CD4-positive, alpha-beta memory T cell (primary cell): Measurements from ENCODE around the gene HIP1R. TPM values are rescaled to one million over a fixed set of nuclear protein-coding genes. Genes with fewer than 3 reads are reported as not detected.
"Not testable (repeated sequence)": the region's sequence is repeated elsewhere in the genome, so short reads cannot be mapped to it uniquely, and the experiment has no call there.

ENCODE experiments used
- CTCF ChIA-PET: fragments of 350-600 bp; sonication (Branson Sonifier 250); formaldehyde crosslinking; loops from one replicate; lab custom pipeline; 2021; ENCODE audit warnings: inconsistent platforms; ENCODE audit not compliant: partially characterized antibody; lab: Charles Lee
- POLR2A ChIA-PET: fragments of 350-600 bp; sonication (Branson Sonifier 250); formaldehyde crosslinking; loops from one replicate; lab custom pipeline; 2021; ENCODE audit not compliant: partially characterized antibody; lab: Charles Lee
- DNase-seq, 5 donors: peaks; one replicate each; pipeline versions ENCODE4 v3.0.0 to v3.0.0-alpha.2; 2020 to 2022; ENCODE audit warnings: mixed read lengths in 1 of 5
- H3K27ac ChIP-seq: one replicate; pipeline ENCODE4 v1.7.0; 2013; ENCODE audit warnings: low read depth, low read length
- H3K27me3 ChIP-seq: 2 replicates; pipeline ENCODE4 v1.7.0; 2013; ENCODE audit warnings: mild to moderate bottlenecking, low read length, moderate library complexity; ENCODE audit not compliant: insufficient read depth
- H3K36me3 ChIP-seq: 2 replicates; pipeline ENCODE4 v1.7.0; 2013; ENCODE audit warnings: mild to moderate bottlenecking, low read length, moderate library complexity; ENCODE audit not compliant: insufficient read depth
- H3K4me1 ChIP-seq: 2 replicates; pipeline ENCODE4 v1.7.0; 2013; ENCODE audit warnings: mild to moderate bottlenecking, low read length, moderate library complexity; ENCODE audit not compliant: insufficient read depth
- H3K4me3 ChIP-seq, 2 donors: one replicate each; pipeline ENCODE4 v1.7.0; 2013; ENCODE audit warnings: low read length in 2 of 2, mild to moderate bottlenecking in 1 of 2
- H3K9me3 ChIP-seq, 2 donors: one replicate each; pipeline ENCODE4 v1.7.0; 2013; ENCODE audit warnings: low read length in 2 of 2, control low read depth in 1 of 2; ENCODE audit not compliant: control insufficient read depth in 1 of 2
- H3K27ac Mint-ChIP-seq, 7 donors: one replicate each; pipeline ENCODE4 v1.8.0; 2020 to 2021; ENCODE audit warnings: mixed read lengths in 7 of 7, mild to moderate bottlenecking in 6 of 7, inconsistent platforms in 3 of 7, moderate library complexity in 3 of 7
- H3K27me3 Mint-ChIP-seq, 2 donors: one replicate each; pipeline ENCODE4 v1.8.0; 2020 to 2021; ENCODE audit warnings: mixed read lengths in 2 of 2
- H3K36me3 Mint-ChIP-seq, 2 donors: one replicate each; pipeline ENCODE4 v1.8.0; 2020 to 2021; ENCODE audit warnings: mixed read lengths in 2 of 2, inconsistent platforms in 1 of 2, mild to moderate bottlenecking in 1 of 2
- H3K4me1 Mint-ChIP-seq, 4 donors: one replicate each; pipeline ENCODE4 v1.8.0; 2020 to 2021; ENCODE audit warnings: mixed read lengths in 4 of 4, mild to moderate bottlenecking in 1 of 4
- H3K4me3 Mint-ChIP-seq, 8 donors: one replicate each; pipeline ENCODE4 v1.8.0; 2020 to 2021; ENCODE audit warnings: mixed read lengths in 8 of 8, mild to moderate bottlenecking in 7 of 8, moderate library complexity in 6 of 8, inconsistent platforms in 3 of 8
- H3K9me3 Mint-ChIP-seq, 8 donors: one replicate each; pipeline ENCODE4 v1.8.0; 2020 to 2021; ENCODE audit warnings: mixed read lengths in 8 of 8, mild to moderate bottlenecking in 5 of 8, inconsistent platforms in 3 of 8, moderate library complexity in 1 of 8
- intact Hi-C: fragments of 100-400 bp; cut with micrococcal nuclease; formaldehyde crosslinking; loops from one replicate; pipeline ENCODE4 v1.15.1; 2023
- polyA plus RNA-seq, 2 donors: library from polyadenylated mRNA; unstranded; fragments of 300-500 nt; fragmentation: Illumina TruSeq; gene quantifications; one replicate each; pipeline ENCODE4 v1.2.3, GENCODE V29; 2021
- total RNA-seq, 2 experiments: library from RNA; stranded (reverse); gene quantifications; one replicate each; pipeline ENCODE4 v1.2.3, GENCODE V29; 2021

The HIP1R gene
- total and polyA plus RNA-seq, 4 experiments from 2014 or later = 4.5 to 88.3 (median 49.4) TPM

- peaks cover 89% of the 10 kb centered on the region for H3K4me1 ChIP-seq
- Mint-ChIP-seq H3K4me1 (peaks cover 60 to 92% (median 78%) of the 10 kb centered on the region in 4 donors), H3K27me3 (no peaks in the 10 kb centered on the region), H3K27ac (peak within 1 kb of the TSS; percentile 93 to 100 (median 100)), H3K4me3 (peak within 1 kb of the TSS; percentile 88 to 97 (median 92)), H3K36me3 (peaks cover 5 to 17% of the 10 kb centered on the region in 2 donors), H3K9me3 (peaks cover 0 to 12% (median 0%) of the 10 kb centered on the region in 8 donors)
- CTCF ChIA-PET = interaction anchor here (1.2 to 5.9 kb wide), 6 partner anchors 15 to 102 kb away, joined by 3 to 34 read pairs (median 10); no protein-coding TSS in a partner anchor
- peak within 1 kb of the TSS; percentile 86 for H3K27ac ChIP-seq
- peak; percentile 91 to 96 (median 93) for DNase-seq
- POLR2A ChIA-PET = interaction anchor here (0.6 to 9.5 kb wide), 11 partner anchors 9 to 474 kb away, joined by 3 to 104 read pairs (median 10); partner anchors contain the start of genes ABCB9, ARL6IP4, HIP1R and OGFOD2
- no peaks in the 10 kb centered on the region for H3K9me3 ChIP-seq
- intact Hi-C loops = loop anchor here (1.0 to 10.0 kb wide), 5 partner anchors 9 to 469 kb away; partner anchors contain the start of genes OGFOD2 and SBNO1
- no peaks in the 10 kb centered on the region for H3K36me3 ChIP-seq
- H3K27me3 ChIP-seq = no peaks in the 10 kb centered on the region
- peak within 1 kb of the TSS; percentile 54 to 79 for H3K4me3 ChIP-seq
Measured at GRCh38 chr12:122895704-122896636, 60.7 kb downstream of the HIP1R start, which contains the start of gene VPS37B. TSS of gene VPS37B (minus strand) at chr12:122896124. CDS start at chr12:122896062, 62 bp downstream.

GRCh38 chr12:122896662-122897061 lies 61.4 kb downstream of the HIP1R start:
- no peak for DNase-seq
- Mint-ChIP-seq H3K27me3 (no peaks in the 10 kb centered on the region), H3K4me1 (peaks cover 58 to 91% (median 76%) of the 10 kb centered on the region in 4 donors), H3K4me3 (peak overlapping the region; percentile 88 to 97 (median 92)), H3K36me3 (peaks cover 5 to 17% of the 10 kb centered on the region in 2 donors), H3K27ac (peak overlapping the region; percentile 93 to 100 (median 100)), H3K9me3 (peaks cover 0 to 10% (median 0%) of the 10 kb centered on the region in 8 donors)
- intact Hi-C loops = loop anchor here (2.0 to 10.0 kb wide), 3 partner anchors 56 to 468 kb away; partner anchors contain the start of genes OGFOD2 and SBNO1
- Histone ChIP-seq H3K4me1 (peaks cover 89% of the 10 kb centered on the region), H3K27me3 (no peaks in the 10 kb centered on the region), H3K27ac (peak overlapping the region; percentile 86), H3K4me3 (peak overlapping the region in 1 of 2 donors; percentile 54), H3K9me3 (no peaks in the 10 kb centered on the region), H3K36me3 (no peaks in the 10 kb centered on the region)
- CTCF ChIA-PET = interaction anchor here (1.7 to 5.9 kb wide), 6 partner anchors 16 to 103 kb away, joined by 4 to 34 read pairs (median 22); no protein-coding TSS in a partner anchor
- POLR2A ChIA-PET = interaction anchor here (0.7 to 9.5 kb wide), 9 partner anchors 9 to 395 kb away, joined by 4 to 104 read pairs (median 17); partner anchors contain the start of genes ABCB9, ARL6IP4, HIP1R and OGFOD2

GRCh38 chr12:122899887-122900286 lies 64.6 kb downstream of the HIP1R start:
- peaks cover 0 to 9% of the 10 kb centered on the region in 2 donors for H3K36me3 Mint-ChIP-seq
- intact Hi-C loops = loop anchor here (5.0 to 10.0 kb wide), 2 partner anchors 52 to 465 kb away; partner anchors contain the start of gene SBNO1
- H3K27me3 Mint-ChIP-seq = no peaks in the 10 kb centered on the region
- no peak overlapping the region for H3K4me3 ChIP-seq
- H3K27me3 ChIP-seq = no peaks in the 10 kb centered on the region
- peaks cover 62% of the 10 kb centered on the region for H3K4me1 ChIP-seq
- H3K4me1 Mint-ChIP-seq = peaks cover 34 to 68% (median 51%) of the 10 kb centered on the region in 4 donors
- peak overlapping the region; percentile 23 for H3K27ac ChIP-seq
- peak overlapping the region; percentile 44 to 99 (median 87) for H3K27ac Mint-ChIP-seq
- DNase-seq = no peak
- no peaks in the 10 kb centered on the region for H3K9me3 ChIP-seq
- peaks cover 0 to 10% (median 0%) of the 10 kb centered on the region in 8 donors for H3K9me3 Mint-ChIP-seq
- CTCF ChIA-PET = interaction anchor here (0.8 to 5.9 kb wide), 4 partner anchors 29 to 106 kb away, joined by 3 to 34 read pairs (median 16); no protein-coding TSS in a partner anchor
- H3K36me3 ChIP-seq = no peaks in the 10 kb centered on the region
- peak overlapping the region in 2 of 8 donors; percentile 35 to 36 for H3K4me3 Mint-ChIP-seq
- POLR2A ChIA-PET = interaction anchor here (1.6 to 9.5 kb wide), 4 partner anchors 13 to 64 kb away, joined by 5 to 104 read pairs (median 86); partner anchors contain the start of gene HIP1R

- H3K27ac ChIP-seq = no peak overlapping the region
- ChIA-PET POLR2A (interaction anchor here (0.5 to 1.2 kb wide), 3 partner anchors 13 to 330 kb away, joined by 3 to 4 read pairs (median 3); partner anchors contain the start of genes MPHOSPH9 and MTRFR), CTCF (interaction anchor here (1.0 kb wide), 1 partner anchor 44 kb away, joined by 3 read pairs; no protein-coding TSS in a partner anchor)
- no peak for DNase-seq
- Mint-ChIP-seq H3K9me3 (no peaks in the 10 kb centered on the region), H3K27me3 (no peaks in the 10 kb centered on the region), H3K27ac (peak overlapping the region in 4 of 7 donors; percentile 17 to 77 (median 30)), H3K4me3 (no peak overlapping the region), H3K36me3 (no peaks in the 10 kb centered on the region), H3K4me1 (peaks cover 21 to 40% (median 30%) of the 10 kb centered on the region in 4 donors)
- peaks cover 36% of the 10 kb centered on the region for H3K4me1 ChIP-seq
- H3K27me3 ChIP-seq = no peaks in the 10 kb centered on the region
- H3K36me3 ChIP-seq = no peaks in the 10 kb centered on the region
- no peaks in the 10 kb centered on the region for H3K9me3 ChIP-seq
- H3K4me3 ChIP-seq = no peak overlapping the region
- intact Hi-C loops = no loop called here
Measured at GRCh38 chr12:122902854-122903692, 67.8 kb downstream of the HIP1R start.

- Histone ChIP-seq H3K27me3 (no peaks in the 10 kb centered on the region), H3K27ac (no peak overlapping the region), H3K4me1 (peaks cover 30% of the 10 kb centered on the region), H3K4me3 (no peak overlapping the region), H3K36me3 (no peaks in the 10 kb centered on the region), H3K9me3 (no peaks in the 10 kb centered on the region)
- no peak for DNase-seq
- POLR2A ChIA-PET = no interaction called here
- intact Hi-C loops = no loop called here
- H3K4me1 Mint-ChIP-seq = peaks cover 15 to 34% (median 24%) of the 10 kb centered on the region in 4 donors
- no peaks in the 10 kb centered on the region for H3K9me3 Mint-ChIP-seq
- no peaks in the 10 kb centered on the region for H3K36me3 Mint-ChIP-seq
- H3K4me3 Mint-ChIP-seq = no peak overlapping the region
- CTCF ChIA-PET = interaction anchor here (1.0 kb wide), 1 partner anchor 44 kb away, joined by 3 read pairs; no protein-coding TSS in a partner anchor
- H3K27me3 Mint-ChIP-seq = no peaks in the 10 kb centered on the region
- H3K27ac Mint-ChIP-seq = peak overlapping the region in 1 of 7 donors; percentile 17
Measured at GRCh38 chr12:122903693-122904034, 68.4 kb downstream of the HIP1R start.

GRCh38 chr12:122905258-122905657 lies 70.0 kb downstream of the HIP1R start:
- H3K4me3 ChIP-seq, H3K27me3 ChIP-seq, H3K9me3 Mint-ChIP-seq, H3K27ac ChIP-seq, H3K4me3 Mint-ChIP-seq, POLR2A ChIA-PET, H3K36me3 ChIP-seq, H3K27me3 Mint-ChIP-seq, H3K36me3 Mint-ChIP-seq, H3K9me3 ChIP-seq, DNase-seq, CTCF ChIA-PET, H3K27ac Mint-ChIP-seq, intact Hi-C loops: not testable (repeated sequence)
- peaks cover 4 to 18% (median 10%) of the 10 kb centered on the region in 4 donors for H3K4me1 Mint-ChIP-seq
- peaks cover 14% of the 10 kb centered on the region for H3K4me1 ChIP-seq
